ENCODE measurements around the gene CDKL5.

CDKL5 gene

GRCh38 chrX:18696653-18697052 lies 271.2 kb downstream of the CDKL5 start:
- no peak for DNase-seq (ENCODE audit: low read depth in 2 of 2)

GRCh38 chrX:18698737-18699650 lies 273.6 kb downstream of the CDKL5 start:
- DNase-seq (ENCODE audit: low read depth in 2 of 2) = no peak

- no peak for DNase-seq (ENCODE audit: low read depth in 2 of 2)
These were observed 276.4 kb downstream of the CDKL5 start for GRCh38 chrX:18701621-18702361.

GRCh38 chrX:18702362-18703195 lies 277.2 kb downstream of the CDKL5 start:
- DNase-seq (ENCODE audit: low read depth in 2 of 2) = no peak

Measured in fibroblast of skin of left biceps (primary cell).